H1 (cell line): ENCODE measurements around the gene MAPK9. TPM values are rescaled to one million over a fixed set of nuclear protein-coding genes. Genes with fewer than 3 reads are reported as not detected.
A peak's percentile ranks its signal among the peaks of the same experiment; 100 is the strongest.

Experiments
- ASH2L ChIP-seq: fragments of 200-600, 300-600 bp; sonication (generic); IDR thresholded peaks from one replicate; pipeline ENCODE4 v1.7.1; 2017; ENCODE audit warnings: low read length
- BCL11A ChIP-seq, 2 experiments: IDR thresholded peaks; one replicate each; pipeline ENCODE4 v1.6.1; 2011; ENCODE audit warnings: low read depth in 2 of 2, low read length in 2 of 2, mild to moderate bottlenecking in 2 of 2
- CHD2 ChIP-seq: IDR thresholded peaks from 2 replicates; pipeline ENCODE4 v1.6.1; 2012; ENCODE audit warnings: low read length, improper control_type of control experiment
- CTBP2 ChIP-seq: IDR thresholded peaks from 2 replicates; pipeline ENCODE4 v1.7.0; 2011; ENCODE audit warnings: borderline replicate concordance, mild to moderate bottlenecking, moderate library complexity, mixed read lengths, low read length; ENCODE audit not compliant: insufficient read depth, insufficient read length
- CTCF ChIP-seq, 3 experiments: IDR thresholded peaks; 1 replicate in 2 of 3; 2 replicates in 1 of 3; pipeline versions ENCODE4 v1.5.1 to v1.6.1; 2011; ENCODE audit warnings: low read length in 3 of 3, mild to moderate bottlenecking in 3 of 3, inconsistent platforms in 2 of 3, low read depth in 1 of 3, moderate library complexity in 1 of 3; ENCODE audit not compliant: insufficient read depth in 1 of 3; ENCODE audit errors: control extremely low read depth in 1 of 3
- EZH2 ChIP-seq: fragments of 200-600 bp; sonication (generic); IDR thresholded peaks from 2 replicates; pipeline ENCODE4 v1.7.1; 2012; ENCODE audit warnings: low read depth, mild to moderate bottlenecking, moderate library complexity, low read length, inconsistent platforms; ENCODE audit not compliant: severe bottlenecking
- JUN ChIP-seq: IDR thresholded peaks from 2 replicates; pipeline ENCODE4 v1.6.1; 2011; ENCODE audit warnings: low read depth, mild to moderate bottlenecking, improper control_type of control experiment, low read length
- KDM5A ChIP-seq: fragments of 200-600 bp; IDR thresholded peaks from 2 replicates; pipeline ENCODE4 v1.7.1; 2012; ENCODE audit warnings: mild to moderate bottlenecking, low read length, inconsistent platforms, mixed read lengths
- NANOG ChIP-seq: IDR thresholded peaks from 2 replicates; pipeline ENCODE4 v1.6.1; 2011; ENCODE audit warnings: low read length, low read depth, mild to moderate bottlenecking, inconsistent platforms; ENCODE audit not compliant: insufficient read depth, poor library complexity, severe bottlenecking
- POLR2AphosphoS5 ChIP-seq: IDR thresholded peaks from 2 replicates; pipeline ENCODE4 v1.6.1; 2011; ENCODE audit warnings: low read depth, low read length
- RFX5 ChIP-seq: IDR thresholded peaks from 2 replicates; pipeline ENCODE4 v1.6.1; 2011; ENCODE audit warnings: low read depth, low read length, improper control_type of control experiment, borderline replicate concordance
- RNF2 ChIP-seq: fragments of 200-900, 300-1000 bp; sonication (generic); IDR thresholded peaks from 2 replicates; pipeline ENCODE4 v1.7.1; 2016; ENCODE audit warnings: borderline replicate concordance, low read depth, mild to moderate bottlenecking, antibody characterized with exemption, low read length; ENCODE audit not compliant: poor library complexity, severe bottlenecking; ENCODE audit errors: missing control alignments
- RXRA ChIP-seq: IDR thresholded peaks from 2 replicates; pipeline ENCODE4 v1.6.1; 2011; ENCODE audit warnings: low read depth, mild to moderate bottlenecking, low read length, moderate library complexity; ENCODE audit not compliant: insufficient read depth
- SP1 ChIP-seq: IDR thresholded peaks from 2 replicates; pipeline ENCODE4 v1.6.1; 2011; ENCODE audit warnings: low read depth, low read length
- SRF ChIP-seq: IDR thresholded peaks from 2 replicates; pipeline ENCODE4 v1.6.1; 2011; ENCODE audit warnings: mild to moderate bottlenecking, low read depth, low read length, moderate library complexity
- TAF7 ChIP-seq: optimal IDR thresholded peaks from 2 replicates; pipeline ENCODE3; 2011; ENCODE audit warnings: low read depth, mild to moderate bottlenecking, inconsistent platforms, low read length, moderate library complexity, borderline replicate concordance
- USF2 ChIP-seq: IDR thresholded peaks from 2 replicates; pipeline ENCODE4 v1.6.1; 2011; ENCODE audit warnings: low read length, improper control_type of control experiment
- polyA plus RNA-seq, 7 experiments: library from polyadenylated mRNA; depleted of rRNA in 3 of 7; stranded (reverse) in 5 of 7; unstranded in 2 of 7; fragments of >200 nt in 5 of 7; fragments of 200-250 nt in 2 of 7; gene quantifications; 1 replicate in 5 of 7; 2 replicates in 1 of 7; 4 replicates in 1 of 7; pipeline versions ENCODE4 v1.2.1 to v1.2.3, GENCODE V29; 2011 to 2013; ENCODE audit warnings: missing spikeins in 2 of 7, mixed read lengths in 2 of 7
- total RNA-seq: library from RNA; stranded (reverse); fragmentation: NEBNext Ultra II Directional; extraction: Animal tissue kit (Norgen Biotek cat#: 25700); gene quantifications from 2 replicates; pipeline ENCODE4 v1.2.1, GENCODE V29; 2021
- TF ChIP-seq, protein P1 (sequence below): IDR thresholded peaks from 2 replicates; pipeline ENCODE4 v1.6.1; 2012; ENCODE audit warnings: low read length, inconsistent platforms
- TF ChIP-seq, protein P2 (sequence below): IDR thresholded peaks from 2 replicates; pipeline ENCODE4 v1.6.1; 2011; ENCODE audit warnings: low read depth, mild to moderate bottlenecking, low read length; ENCODE audit not compliant: insufficient read depth

MAPK9 gene
- total and polyA plus RNA-seq, 2 of the 8 experiments (the other 6 are each of a cell fraction or from before 2014, with no cell fraction given): 22.3 to 43.7 TPM

DNA sequence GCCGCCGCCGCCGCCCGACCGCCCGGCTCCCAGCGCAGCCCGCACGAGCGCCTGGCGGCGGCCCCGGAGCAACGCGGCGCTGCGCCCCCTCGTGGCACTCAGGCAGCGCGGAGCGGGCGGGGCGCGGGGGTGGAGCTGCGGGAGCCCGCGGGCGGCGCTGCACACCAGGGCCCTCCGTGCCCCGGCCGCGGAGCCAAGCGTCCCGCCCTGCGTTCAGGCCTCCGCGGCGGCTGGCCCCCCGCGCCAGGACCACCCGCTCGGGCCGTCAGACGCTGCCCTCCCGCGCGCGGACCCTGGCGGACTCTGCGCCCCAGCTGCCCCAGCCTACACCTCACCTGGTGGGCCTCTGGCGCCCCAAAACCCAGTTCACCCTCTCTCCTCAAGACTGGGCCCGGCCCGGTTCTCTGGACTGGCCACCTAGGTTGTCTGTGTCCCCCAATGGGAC lies 82.7 kb downstream of the MAPK9 start, which contains the start of gene RASGEF1C (continued):
- TF ChIP-seq, protein P1, sequence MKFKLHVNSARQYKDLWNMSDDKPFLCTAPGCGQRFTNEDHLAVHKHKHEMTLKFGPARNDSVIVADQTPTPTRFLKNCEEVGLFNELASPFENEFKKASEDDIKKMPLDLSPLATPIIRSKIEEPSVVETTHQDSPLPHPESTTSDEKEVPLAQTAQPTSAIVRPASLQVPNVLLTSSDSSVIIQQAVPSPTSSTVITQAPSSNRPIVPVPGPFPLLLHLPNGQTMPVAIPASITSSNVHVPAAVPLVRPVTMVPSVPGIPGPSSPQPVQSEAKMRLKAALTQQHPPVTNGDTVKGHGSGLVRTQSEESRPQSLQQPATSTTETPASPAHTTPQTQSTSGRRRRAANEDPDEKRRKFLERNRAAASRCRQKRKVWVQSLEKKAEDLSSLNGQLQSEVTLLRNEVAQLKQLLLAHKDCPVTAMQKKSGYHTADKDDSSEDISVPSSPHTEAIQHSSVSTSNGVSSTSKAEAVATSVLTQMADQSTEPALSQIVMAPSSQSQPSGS: no peak
- no peak for TF ChIP-seq RFX5
- TF ChIP-seq CHD2: no peak
- TF ChIP-seq CTBP2: no peak
- no peak for TF ChIP-seq TAF7
- TF ChIP-seq RNF2: no peak
- TF ChIP-seq NANOG: no peak
- TF ChIP-seq EZH2: no peak
- TF ChIP-seq JUN: no peak
- no peak for TF ChIP-seq ASH2L
- no peak for TF ChIP-seq BCL11A (IDR thresholded peaks at IDR 0.05; ENCODE audit: low read depth in 2 of 2, low read length in 2 of 2)
- TF ChIP-seq POLR2AphosphoS5: no peak
- no peak for TF ChIP-seq USF2
- no peak for TF ChIP-seq SRF
- TF ChIP-seq, protein P2, sequence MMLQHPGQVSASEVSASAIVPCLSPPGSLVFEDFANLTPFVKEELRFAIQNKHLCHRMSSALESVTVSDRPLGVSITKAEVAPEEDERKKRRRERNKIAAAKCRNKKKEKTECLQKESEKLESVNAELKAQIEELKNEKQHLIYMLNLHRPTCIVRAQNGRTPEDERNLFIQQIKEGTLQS: no peak
- no peak for TF ChIP-seq SP1
- TF ChIP-seq CTCF (IDR thresholded peaks at IDR 0.05; ENCODE audit: control extremely low read depth in 1 of 3, insufficient read depth in 1 of 3, low read depth in 1 of 3, low read length in 3 of 3): peak in 2 of 3 experiments; percentile 63 to 91; a peak in 3 of 4 replicates
- TF ChIP-seq RXRA: no peak
- no peak for TF ChIP-seq KDM5A
